OCI-LY7 (cell line): ENCODE data around the gene WDCP. TPM values are rescaled to one million over a fixed set of nuclear protein-coding genes. Genes with fewer than 3 reads are reported as not detected.

ENCODE experiments used
- BruUV-seq: library from RNA; stranded (reverse); fragments of 400-500 nt; replicated peaks from 2 replicates; lab custom pipeline; 2021; lab: Mats Ljungman, UMichigan
- CTCF ChIA-PET: fragments of 300-600 bp; sonication (Branson Sonifier 250); formaldehyde crosslinking; loops from one replicate; lab custom pipeline; 2022; ENCODE audit warnings: antibody characterized with exemption; ENCODE audit not compliant: unreplicated experiment; lab: Charles Lee
- POLR2A ChIA-PET: fragments of 300-600 bp; sonication (Branson Sonifier 250); formaldehyde crosslinking; loops from one replicate; lab custom pipeline; 2022; ENCODE audit warnings: antibody characterized with exemption; lab: Charles Lee
- DNase-seq: peaks from one replicate; pipeline ENCODE4 v3.0.0-alpha.2; 2015; ENCODE audit warnings: low spot score
- H2AFZ ChIP-seq: fragments of 200-600 bp; sonication (generic), shearing (Covaris generic); 2 replicates; pipeline ENCODE4 v1.6.1; 2014; ENCODE audit warnings: mild to moderate bottlenecking, antibody characterized with exemption, low read length, moderate library complexity
- H3K27ac ChIP-seq: fragments of 200-600 bp; sonication (generic); 2 replicates; pipeline ENCODE4 v1.5.1; 2014; ENCODE audit warnings: mixed run types, low read depth, mild to moderate bottlenecking, moderate library complexity, low read length, inconsistent platforms; ENCODE audit not compliant: poor library complexity, severe bottlenecking
- H3K36me3 ChIP-seq: fragments of 200-600 bp; sonication (generic); 2 replicates; pipeline ENCODE4 v1.6.1; 2014; ENCODE audit warnings: mild to moderate bottlenecking, antibody characterized with exemption, low read length, moderate library complexity, mixed read lengths; ENCODE audit not compliant: insufficient read depth
- H3K4me1 ChIP-seq: fragments of 200-600 bp; sonication (generic); 2 replicates; pipeline ENCODE4 v1.5.1; 2014; ENCODE audit warnings: mild to moderate bottlenecking, low read length; ENCODE audit not compliant: insufficient read depth, poor library complexity, severe bottlenecking
- H3K4me2 ChIP-seq: fragments of 200-600 bp; sonication (generic); 2 replicates; pipeline ENCODE4 v1.6.1; 2014; ENCODE audit warnings: mild to moderate bottlenecking, low read length
- H3K4me3 ChIP-seq: fragments of 200-600 bp; sonication (generic); 2 replicates; pipeline ENCODE4 v1.5.1; 2014; ENCODE audit warnings: mild to moderate bottlenecking, low read depth, low read length; ENCODE audit not compliant: poor library complexity, severe bottlenecking
- H3K79me2 ChIP-seq: fragments of 200-600 bp; sonication (generic); 2 replicates; pipeline ENCODE4 v1.6.1; 2016; ENCODE audit warnings: low read depth, mild to moderate bottlenecking, low read length, moderate library complexity, mixed read lengths; ENCODE audit not compliant: insufficient read depth
- H3K9me2 ChIP-seq: fragments of 200-600 bp; sonication (generic); 2 replicates; pipeline ENCODE4 v1.6.1; 2016; ENCODE audit warnings: mild to moderate bottlenecking, low read length, mixed read lengths; ENCODE audit not compliant: insufficient read depth
- H3K9me3 ChIP-seq: fragments of 200-600 bp; sonication (generic); 2 replicates; pipeline ENCODE4 v1.6.1; 2014; ENCODE audit warnings: mild to moderate bottlenecking, mixed run types, low read length, mixed read lengths
- H4K20me1 ChIP-seq: fragments of 200-600 bp; sonication (generic); 2 replicates; pipeline ENCODE4 v1.6.1; 2014; ENCODE audit warnings: mild to moderate bottlenecking, antibody characterized with exemption, low read length, moderate library complexity, mixed read lengths; ENCODE audit not compliant: insufficient read depth
- CTCF ChIP-seq: fragments of 200-600 bp; sonication (generic); conservative IDR thresholded peaks from 2 replicates; pipeline ENCODE4 v1.5.1; 2014; ENCODE audit warnings: mild to moderate bottlenecking, antibody characterized with exemption, low read length, moderate library complexity, mixed read lengths
- EZH2phosphoT487 ChIP-seq: fragments of 200-600 bp; sonication (generic); IDR thresholded peaks from 2 replicates; pipeline ENCODE4 v1.6.1; 2018; ENCODE audit warnings: low read depth, borderline replicate concordance, mild to moderate bottlenecking, mixed run types, antibody characterized with exemption, low read length, moderate library complexity, mixed read lengths
- intact Hi-C: fragments of 100-400 bp; cut with micrococcal nuclease; formaldehyde crosslinking; loops from one replicate; pipeline ENCODE4 v1.10.0; 2022; ENCODE audit not compliant: unreplicated experiment
- total RNA-seq, 2 experiments: library from RNA; depleted of rRNA in 1 of 2; stranded (reverse); fragments of >200 nt in 1 of 2; shearing (Covaris generic) in 1 of 2; gene quantifications; 2 replicates each; pipeline ENCODE4 v1.2.3, GENCODE V29; 2014 to 2022

WDCP gene
- total RNA-seq, 2 experiments from 2014 or later = 13.9 to 21.0 TPM

DNA sequence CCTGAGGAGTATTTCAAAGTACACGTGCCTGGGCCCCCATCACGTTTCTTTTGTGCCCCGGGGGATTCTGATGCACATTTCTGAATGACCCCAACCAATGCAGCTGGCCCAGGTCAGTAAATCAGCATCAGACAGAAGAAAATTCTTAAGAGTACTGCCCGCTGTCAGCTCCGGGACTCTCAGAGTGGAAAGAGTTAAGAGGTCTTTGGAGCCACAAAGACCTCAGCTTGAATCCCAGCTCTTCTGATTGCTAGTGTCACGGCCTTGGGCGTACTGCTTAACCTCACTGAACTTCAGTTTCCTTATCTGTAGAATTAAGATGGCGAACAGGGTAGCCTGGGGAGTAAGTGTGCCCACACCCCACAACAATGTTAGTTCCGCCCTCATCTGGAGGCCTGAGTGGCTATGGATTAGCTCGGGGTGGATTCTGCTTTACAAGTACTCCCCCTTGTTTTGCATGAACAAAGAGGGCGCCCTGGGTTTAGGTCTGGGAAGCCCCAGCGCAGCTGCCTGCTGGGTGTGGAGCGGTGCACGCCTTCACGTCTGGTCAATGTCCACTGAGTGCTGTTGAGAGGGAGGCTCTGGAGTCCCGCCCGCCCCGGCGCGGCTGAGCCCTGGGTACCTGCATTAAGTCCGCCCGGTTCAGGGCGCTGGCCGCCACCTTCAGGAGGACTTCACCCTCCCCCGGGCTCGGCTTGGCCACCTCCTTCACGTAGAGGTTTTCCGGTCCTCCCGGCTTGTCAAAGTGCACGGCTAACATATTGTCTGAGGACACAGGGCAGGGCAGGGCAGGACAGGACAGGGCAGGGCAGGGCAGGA, 36.6 kb upstream of the WDCP start:
- Histone ChIP-seq H3K36me3 (no peaks in the 10 kb centered on the region), H3K27ac (peak overlapping the region; percentile 31), H3K9me3 (no peaks in the 10 kb centered on the region), H3K4me1 (peaks cover 15% of the 10 kb centered on the region), H3K9me2 (no peaks in the 10 kb centered on the region), H3K4me3 (peak overlapping the region; percentile 67), H2AFZ (peak overlapping the region; percentile 83; the same call in 1 of the 2 replicates), H3K4me2 (peak overlapping the region; percentile 80), H3K79me2 (no peaks in the 10 kb centered on the region), H4K20me1 (no peaks in the 10 kb centered on the region)
- intact Hi-C loops = loop anchor here (2.0 kb wide), 5 partner anchors 57 to 299 kb away; partner anchors contain the start of gene ATAD2B
- BruUV-seq = no TSS peak
- ChIA-PET POLR2A (interaction anchor here (0.5 to 2.2 kb wide), 3 partner anchors 157 to 567 kb away, joined by 3 to 13 read pairs (median 3); partner anchors contain the start of gene ATAD2B), CTCF (interaction anchor here (0.8 to 1.4 kb wide), 2 partner anchors 8 to 159 kb away, joined by 3 to 8 read pairs; partner anchors contain the start of gene SF3B6)
- DNase-seq = peak; percentile 85
- TF ChIP-seq CTCF = no peak
- TF ChIP-seq EZH2phosphoT487 = no peak

GRCh38 chr2:24082787-24083566, 35.8 kb upstream of the WDCP start:
- H3K79me2 ChIP-seq = no peaks in the 10 kb centered on the region
- H2AFZ ChIP-seq = peak overlapping the region; percentile 83; the same call in 1 of the 2 replicates
- no peaks in the 10 kb centered on the region for H3K9me2 ChIP-seq
- no TSS peak for BruUV-seq
- DNase-seq = no peak
- CTCF ChIA-PET = no interaction called here
- intact Hi-C loops = no loop called here
- TF ChIP-seq CTCF (no peak), EZH2phosphoT487 (no peak)
- no peaks in the 10 kb centered on the region for H4K20me1 ChIP-seq
- H3K27ac ChIP-seq = peak overlapping the region; percentile 31
- H3K36me3 ChIP-seq = no peaks in the 10 kb centered on the region
- peak overlapping the region; percentile 80 for H3K4me2 ChIP-seq
- peak overlapping the region; percentile 67 for H3K4me3 ChIP-seq
- peaks cover 15% of the 10 kb centered on the region for H3K4me1 ChIP-seq
- no peaks in the 10 kb centered on the region for H3K9me3 ChIP-seq
- POLR2A ChIA-PET = interaction anchor here (0.5 to 2.2 kb wide), 4 partner anchors 32 to 568 kb away, joined by 3 to 13 read pairs (median 3); partner anchors contain the start of gene ATAD2B
